H1 (cell line): ENCODE data around the gene BTBD16. TPM values are rescaled to one million over a fixed set of nuclear protein-coding genes. Genes with fewer than 3 reads are reported as not detected.

Experiments used
- CTCF ChIA-PET: fragments of 300-600 bp; sonication (Branson Sonifier 250); formaldehyde crosslinking; loops from one replicate; lab custom pipeline; 2021; ENCODE audit not compliant: partially characterized antibody; lab: Charles Lee
- POLR2A ChIA-PET: fragments of 300-600 bp; sonication (Branson Sonifier 250); formaldehyde crosslinking; loops from one replicate; lab custom pipeline; 2021; ENCODE audit warnings: inconsistent platforms; ENCODE audit not compliant: partially characterized antibody; lab: Charles Lee
- DNase-seq, 2 experiments: peaks; one replicate each; pipeline versions ENCODE4 v3.0.0 to v3.0.0-alpha.2; 2010 to 2022; ENCODE audit warnings: low spot score in 2 of 2, low read depth in 1 of 2, mixed read lengths in 1 of 2
- FAIRE-seq: peaks from 2 replicates; lab custom pipeline; 2011; peaks lifted over from hg19 to GRCh38; lab: Jason Lieb, UNC
- H2AFZ ChIP-seq: 2 replicates; pipeline ENCODE4 v1.8.1; 2012; ENCODE audit warnings: low read length, inconsistent platforms
- H2AK5ac ChIP-seq: 2 replicates; pipeline ENCODE4 v1.6.1; 2013; ENCODE audit warnings: low read depth, low read length
- H2BK120ac ChIP-seq: replicated peaks from 2 replicates; pipeline ENCODE3; 2013; ENCODE audit warnings: low read depth, low read length, inconsistent platforms
- H2BK12ac ChIP-seq: 2 replicates; pipeline ENCODE4 v1.6.1; 2013; ENCODE audit warnings: low read depth, low read length
- H2BK15ac ChIP-seq: 2 replicates; pipeline ENCODE4 v1.6.1; 2013; ENCODE audit warnings: low read length
- H2BK20ac ChIP-seq: 2 replicates; pipeline ENCODE4 v1.6.1; 2013; ENCODE audit warnings: low read length
- H2BK5ac ChIP-seq: 2 replicates; pipeline ENCODE4 v1.6.1; 2013; ENCODE audit warnings: low read depth, low read length
- H3K14ac ChIP-seq: 2 replicates; pipeline ENCODE4 v1.6.1; 2013; ENCODE audit warnings: inconsistent platforms; ENCODE audit not compliant: insufficient read length
- H3K18ac ChIP-seq: 2 replicates; pipeline ENCODE4 v1.6.1; 2013; ENCODE audit warnings: low read length; ENCODE audit errors: extremely low read depth
- H3K23ac ChIP-seq: 2 replicates; pipeline ENCODE4 v1.6.1; 2013; ENCODE audit warnings: inconsistent platforms; ENCODE audit not compliant: insufficient read length
- H3K23me2 ChIP-seq: 2 replicates; pipeline ENCODE4 v1.6.1; 2013; ENCODE audit warnings: low read depth, low read length
- H3K27ac ChIP-seq: 2 replicates; pipeline ENCODE4 v1.6.1; 2011; ENCODE audit warnings: low read depth, low read length, inconsistent platforms
- H3K27me3 ChIP-seq, 4 experiments: replicated peaks in 1 of 4; 1 replicate in 1 of 4; 2 replicates in 3 of 4; pipeline versions ENCODE4 v1.6.1 to v1.8.1; 2011 to 2013; ENCODE audit warnings: low read length in 3 of 4, mild to moderate bottlenecking in 3 of 4, inconsistent platforms in 2 of 4, mixed read lengths in 2 of 4, moderate library complexity in 1 of 4; ENCODE audit not compliant: control insufficient read depth in 3 of 4, insufficient read depth in 3 of 4; ENCODE audit errors: extremely low read depth in 1 of 4
- H3K36me3 ChIP-seq, 4 experiments: 2 replicates each; pipeline versions ENCODE4 v1.6.1 to v1.8.1; 2011 to 2013; ENCODE audit warnings: mild to moderate bottlenecking in 4 of 4, low read length in 3 of 4, moderate library complexity in 2 of 4, control low read depth in 1 of 4, inconsistent platforms in 1 of 4; ENCODE audit not compliant: insufficient read depth in 4 of 4, control insufficient read depth in 2 of 4
- H3K4ac ChIP-seq: replicated peaks from 2 replicates; pipeline ENCODE3; 2013; ENCODE audit warnings: low read length, low read depth, mixed read lengths, inconsistent platforms; ENCODE audit not compliant: insufficient read length
- H3K4me1 ChIP-seq, 4 experiments: replicated peaks in 1 of 4; 1 replicate in 1 of 4; 2 replicates in 3 of 4; pipeline versions ENCODE4 v1.6.1 to v1.8.1; 2011 to 2013; ENCODE audit warnings: low read length in 3 of 4, inconsistent platforms in 2 of 4, mixed read lengths in 1 of 4; ENCODE audit not compliant: insufficient read depth in 4 of 4, control insufficient read depth in 3 of 4
- H3K4me2 ChIP-seq, 2 experiments: 2 replicates each; pipeline versions ENCODE4 v1.6.1 to v1.8.1; 2011 to 2013; ENCODE audit warnings: low read depth in 2 of 2, low read length in 2 of 2, control low read depth in 1 of 2, inconsistent platforms in 1 of 2, mild to moderate bottlenecking in 1 of 2; ENCODE audit not compliant: insufficient read depth in 1 of 2
- H3K4me3 ChIP-seq, 4 experiments: fragments of 200-600, 300-600 bp in 1 of 4; sonication (generic), shearing (Covaris generic), sonication (Bioruptor Twin) in 1 of 4; 2 replicates each; pipeline versions ENCODE4 v1.5.1 to v1.8.1; 2011 to 2016; ENCODE audit warnings: low read length in 4 of 4, low read depth in 3 of 4, control low read depth in 2 of 4, inconsistent platforms in 2 of 4, mild to moderate bottlenecking in 2 of 4, mixed read lengths in 1 of 4, moderate library complexity in 1 of 4; ENCODE audit not compliant: insufficient read depth in 2 of 4; ENCODE audit errors: extremely low read depth in 1 of 4
- H3K56ac ChIP-seq: replicated peaks from 2 replicates; pipeline ENCODE3; 2013; ENCODE audit warnings: low read depth, mild to moderate bottlenecking, mixed read lengths, low read length, inconsistent platforms; ENCODE audit not compliant: insufficient read length
- H3K79me1 ChIP-seq: 2 replicates; pipeline ENCODE4 v1.6.1; 2013; ENCODE audit warnings: low read depth, low read length, control low read depth
- H3K79me2 ChIP-seq, 2 experiments: 2 replicates each; pipeline versions ENCODE4 v1.6.1 to v1.8.1; 2012 to 2013; ENCODE audit warnings: low read length in 2 of 2, mild to moderate bottlenecking in 2 of 2, inconsistent platforms in 1 of 2; ENCODE audit not compliant: insufficient read depth in 2 of 2, control insufficient read depth in 1 of 2
- H3K9ac ChIP-seq, 4 experiments: replicated peaks in 1 of 4; 1 replicate in 1 of 4; 2 replicates in 3 of 4; pipeline versions ENCODE4 v1.6.1 to v1.8.1; 2011 to 2013; ENCODE audit warnings: low read depth in 3 of 4, low read length in 3 of 4, control low read depth in 2 of 4, mild to moderate bottlenecking in 2 of 4, moderate library complexity in 2 of 4, inconsistent platforms in 1 of 4; ENCODE audit errors: extremely low read depth in 1 of 4
- H3K9me3 ChIP-seq, 2 experiments: 2 replicates each; pipeline versions ENCODE4 v1.6.1 to v1.8.1; 2012 to 2013; ENCODE audit warnings: mild to moderate bottlenecking in 2 of 2, moderate library complexity in 2 of 2, control low read depth in 1 of 2, inconsistent platforms in 1 of 2, low read depth in 1 of 2, low read length in 1 of 2, mixed read lengths in 1 of 2; ENCODE audit not compliant: insufficient read depth in 2 of 2
- H4K20me1 ChIP-seq, 2 experiments: replicated peaks in 1 of 2; 2 replicates each; pipeline versions ENCODE3 to v1.8.1; 2011 to 2013; ENCODE audit warnings: inconsistent platforms in 2 of 2, low read length in 2 of 2, mild to moderate bottlenecking in 1 of 2; ENCODE audit not compliant: insufficient read depth in 2 of 2, control insufficient read depth in 1 of 2
- H4K5ac ChIP-seq: 2 replicates; pipeline ENCODE4 v1.6.1; 2013; ENCODE audit warnings: low read length, low read depth, mixed read lengths, inconsistent platforms; ENCODE audit not compliant: insufficient read length
- H4K8ac ChIP-seq: 2 replicates; pipeline ENCODE4 v1.8.0; 2013; ENCODE audit warnings: mild to moderate bottlenecking, moderate library complexity, low read length, inconsistent platforms; ENCODE audit not compliant: insufficient read depth; ENCODE audit errors: extremely low read depth
- H4K91ac ChIP-seq: replicated peaks from 2 replicates; pipeline ENCODE3; 2013; ENCODE audit warnings: low read length, mixed read lengths, inconsistent platforms; ENCODE audit not compliant: insufficient read length
- ASH2L ChIP-seq: fragments of 200-600, 300-600 bp; sonication (generic); IDR thresholded peaks from one replicate; pipeline ENCODE4 v1.7.1; 2017; ENCODE audit warnings: low read length
- CEBPB ChIP-seq: IDR thresholded peaks from 2 replicates; pipeline ENCODE4 v1.6.1; 2012; ENCODE audit warnings: low read depth, low read length
- JUN ChIP-seq: IDR thresholded peaks from 2 replicates; pipeline ENCODE4 v1.6.1; 2011; ENCODE audit warnings: low read depth, mild to moderate bottlenecking, improper control_type of control experiment, low read length
- KDM1A ChIP-seq: fragments of 200-600, 300-600 bp; sonication (generic); IDR thresholded peaks from 2 replicates; pipeline ENCODE4 v1.7.1; 2016; ENCODE audit warnings: mild to moderate bottlenecking, low read length, borderline replicate concordance
- POLR2A ChIP-seq, 2 experiments: IDR thresholded peaks; 1 replicate in 1 of 2; 2 replicates in 1 of 2; pipeline ENCODE4 v1.6.1; 2011; ENCODE audit warnings: low read depth in 2 of 2, low read length in 2 of 2, mild to moderate bottlenecking in 2 of 2; ENCODE audit errors: control extremely low read depth in 1 of 2
- RFX5 ChIP-seq: IDR thresholded peaks from 2 replicates; pipeline ENCODE4 v1.6.1; 2011; ENCODE audit warnings: low read depth, low read length, improper control_type of control experiment, borderline replicate concordance
- SP1 ChIP-seq: IDR thresholded peaks from 2 replicates; pipeline ENCODE4 v1.6.1; 2011; ENCODE audit warnings: low read depth, low read length
- SP2 ChIP-seq: IDR thresholded peaks from 2 replicates; pipeline ENCODE4 v1.6.1; 2012; ENCODE audit warnings: mild to moderate bottlenecking, low read length, inconsistent platforms
- SP4 ChIP-seq: IDR thresholded peaks from 2 replicates; pipeline ENCODE4 v1.6.1; 2012; ENCODE audit warnings: low read length, inconsistent platforms
- TCF12 ChIP-seq: IDR thresholded peaks from 2 replicates; pipeline ENCODE4 v1.6.1; 2011; ENCODE audit warnings: low read depth, mild to moderate bottlenecking, low read length
- USF2 ChIP-seq: IDR thresholded peaks from 2 replicates; pipeline ENCODE4 v1.6.1; 2011; ENCODE audit warnings: low read length, improper control_type of control experiment
- WGBS, 2 experiments: shearing (Covaris generic) in 1 of 2; methylation state at CpG; one replicate each; pipeline versions ENCODE4 v1.1.6 to v1.1.7; 2013 to 2015; ENCODE audit warnings: low lambda C conversion rate in 2 of 2, mixed read lengths in 2 of 2, inconsistent platforms in 1 of 2, low coverage in 1 of 2, missing lambda C conversion rate in 1 of 2; ENCODE audit not compliant: insufficient replicate concordance in 2 of 2, insufficient coverage in 1 of 2, insufficient read length in 1 of 2; ENCODE audit errors: extremely low coverage in 1 of 2, missing lambda C conversion rate in 1 of 2; 5-methylcytosine and 5-hydroxymethylcytosine counted together
- polyA plus RNA-seq, 7 experiments: library from polyadenylated mRNA; depleted of rRNA in 3 of 7; stranded (reverse) in 5 of 7; unstranded in 2 of 7; fragments of >200 nt in 5 of 7; fragments of 200-250 nt in 2 of 7; gene quantifications; 1 replicate in 5 of 7; 2 replicates in 1 of 7; 4 replicates in 1 of 7; pipeline versions ENCODE4 v1.2.1 to v1.2.3, GENCODE V29; 2011 to 2013; ENCODE audit warnings: missing spikeins in 2 of 7, mixed read lengths in 2 of 7
- total RNA-seq: library from RNA; stranded (reverse); fragmentation: NEBNext Ultra II Directional; extraction: Animal tissue kit (Norgen Biotek cat#: 25700); gene quantifications from 2 replicates; pipeline ENCODE4 v1.2.1, GENCODE V29; 2021
- TF ChIP-seq, protein P1 (sequence below): IDR thresholded peaks from 2 replicates; pipeline ENCODE4 v1.6.1; 2012; ENCODE audit warnings: inconsistent platforms

The BTBD16 gene
- total and polyA plus RNA-seq, 2 of the 8 experiments (the other 6 are each of a cell fraction or from before 2014, with no cell fraction given): 0.05 TPM; not detected in 1

DNA sequence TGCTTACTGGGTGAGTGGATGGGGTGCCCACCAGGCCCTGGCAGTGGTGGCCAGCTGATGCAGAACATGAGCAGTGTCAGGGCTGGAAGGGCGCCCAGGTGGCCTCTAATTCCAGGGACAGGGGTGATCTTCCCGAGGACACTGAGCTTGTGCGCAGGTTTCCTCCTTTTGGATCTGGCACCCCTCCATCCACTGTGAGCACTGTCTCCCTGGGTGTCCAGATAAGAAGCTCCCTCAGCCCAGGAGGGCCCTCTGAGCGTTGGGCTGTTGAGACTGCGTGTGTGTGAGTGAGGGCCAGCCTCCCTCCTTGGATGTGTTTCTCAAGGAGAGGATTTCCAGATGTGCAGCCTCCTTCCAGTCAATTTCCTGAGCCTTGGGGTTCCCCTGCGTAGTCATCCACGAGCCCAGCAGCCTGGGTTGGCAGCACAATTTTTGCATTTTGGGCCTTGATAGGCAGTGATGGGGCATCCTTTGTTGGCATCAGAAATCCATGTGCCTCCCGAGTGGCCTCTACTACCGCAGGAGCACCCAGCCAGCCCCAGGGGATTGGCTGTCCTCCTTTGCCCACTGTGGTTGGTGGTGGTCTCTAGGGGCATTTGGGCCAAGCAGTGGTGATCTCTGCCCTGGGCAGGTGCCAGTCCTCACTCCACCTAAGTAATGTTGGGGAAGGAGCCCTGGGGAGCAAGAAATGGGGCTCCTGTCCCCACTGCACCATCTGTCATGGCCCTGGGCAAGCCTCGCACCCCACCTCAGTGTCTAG lies 20.9 kb upstream of the BTBD16 start:
- 92% methylated on average over 10 of the region's 10 CpGs; no CpG with 5 or more reads in 1 of the 2 experiments for WGBS, 2 experiments
- Histone ChIP-seq H3K14ac (no peak overlapping the region), H4K5ac (no peak overlapping the region), H3K79me2 (no peaks in the 10 kb centered on the region), H3K27ac (no peak overlapping the region; the same call in 1 of the 2 replicates), H3K9ac (no peak overlapping the region), H2BK12ac (no peak overlapping the region), H4K8ac (no peak overlapping the region), H3K27me3 (no peaks in the 10 kb centered on the region), H3K4me1 (no peaks in the 10 kb centered on the region; a peak in 1 of 7 replicates), H3K4me2 (no peak overlapping the region), H4K91ac (no peak overlapping the region), H2BK5ac (no peak overlapping the region), H3K79me1 (no peaks in the 10 kb centered on the region), H2AFZ (no peak overlapping the region), H2AK5ac (no peak overlapping the region), H3K23me2 (no peaks in the 10 kb centered on the region), H3K4me3 (no peak overlapping the region), H2BK120ac (no peak overlapping the region), H3K36me3 (peaks cover 9 to 32% (median 24%) of the 10 kb centered on the region in 4 experiments), H3K56ac (no peak overlapping the region), H3K23ac (no peak overlapping the region), H3K9me3 (no peaks in the 10 kb centered on the region), H2BK20ac (no peak overlapping the region), H4K20me1 (no peaks in the 10 kb centered on the region), H2BK15ac (no peak overlapping the region), H3K18ac (no peak overlapping the region), H3K4ac (no peak overlapping the region)
- DNase-seq (no peak), FAIRE-seq (no peak)
- TF ChIP-seq, protein P1, sequence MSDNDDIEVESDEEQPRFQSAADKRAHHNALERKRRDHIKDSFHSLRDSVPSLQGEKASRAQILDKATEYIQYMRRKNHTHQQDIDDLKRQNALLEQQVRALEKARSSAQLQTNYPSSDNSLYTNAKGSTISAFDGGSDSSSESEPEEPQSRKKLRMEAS: no peak
- TF ChIP-seq JUN (no peak), CEBPB (no peak), USF2 (no peak), RFX5 (no peak), POLR2A (IDR thresholded peaks at IDR 0.05; ENCODE audit: control extremely low read depth in 1 of 2, low read depth in 2 of 2, low read length in 2 of 2) (no peak), ASH2L (no peak), SP4 (no peak), KDM1A (no peak), SP1 (no peak), SP2 (no peak), TCF12 (no peak)
- ChIA-PET CTCF (interaction anchor here (1.1 to 1.7 kb wide), 4 partner anchors 13 to 109 kb away, joined by 3 to 5 read pairs (median 4); partner anchors contain the start of gene BTBD16), POLR2A (interaction anchor here (1.2 kb wide), 1 partner anchor 9 kb away, joined by 4 read pairs; no protein-coding TSS in a partner anchor)
